GM21526 (cell line): ENCODE results near the gene VPS37C.

Experiments
- ATAC-seq: cut with Tn5 transposase; IDR thresholded peaks from one replicate; pipeline ENCODE4 v1.9.1; 2021; ENCODE audit warnings: moderate library complexity; ENCODE audit not compliant: unreplicated experiment, low FRiP score

Gene VPS37C

DNA sequence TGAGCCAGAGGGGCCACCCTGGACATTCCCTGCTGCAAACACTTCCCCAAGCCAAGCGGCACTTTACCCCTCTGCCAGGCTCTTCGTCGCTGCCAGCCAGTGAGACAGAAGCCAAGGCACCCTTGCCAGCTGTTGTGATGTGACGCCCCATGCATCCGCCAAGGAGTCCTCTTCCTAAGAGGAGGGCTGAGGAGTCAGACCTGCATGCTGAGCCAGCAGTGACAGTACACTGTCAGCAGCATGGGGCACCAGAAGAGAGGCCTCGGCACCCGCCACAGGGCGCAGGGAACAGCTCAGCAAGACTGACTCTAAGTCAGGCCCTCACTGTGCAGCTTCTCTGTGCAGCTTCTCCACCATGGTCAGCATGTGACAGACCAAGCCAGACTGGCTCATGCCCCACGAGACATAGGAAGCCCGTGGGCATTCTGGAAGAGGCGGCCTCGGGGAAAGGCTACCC, 26.4 kb downstream of the VPS37C start:
- ATAC-seq: no peak

DNA sequence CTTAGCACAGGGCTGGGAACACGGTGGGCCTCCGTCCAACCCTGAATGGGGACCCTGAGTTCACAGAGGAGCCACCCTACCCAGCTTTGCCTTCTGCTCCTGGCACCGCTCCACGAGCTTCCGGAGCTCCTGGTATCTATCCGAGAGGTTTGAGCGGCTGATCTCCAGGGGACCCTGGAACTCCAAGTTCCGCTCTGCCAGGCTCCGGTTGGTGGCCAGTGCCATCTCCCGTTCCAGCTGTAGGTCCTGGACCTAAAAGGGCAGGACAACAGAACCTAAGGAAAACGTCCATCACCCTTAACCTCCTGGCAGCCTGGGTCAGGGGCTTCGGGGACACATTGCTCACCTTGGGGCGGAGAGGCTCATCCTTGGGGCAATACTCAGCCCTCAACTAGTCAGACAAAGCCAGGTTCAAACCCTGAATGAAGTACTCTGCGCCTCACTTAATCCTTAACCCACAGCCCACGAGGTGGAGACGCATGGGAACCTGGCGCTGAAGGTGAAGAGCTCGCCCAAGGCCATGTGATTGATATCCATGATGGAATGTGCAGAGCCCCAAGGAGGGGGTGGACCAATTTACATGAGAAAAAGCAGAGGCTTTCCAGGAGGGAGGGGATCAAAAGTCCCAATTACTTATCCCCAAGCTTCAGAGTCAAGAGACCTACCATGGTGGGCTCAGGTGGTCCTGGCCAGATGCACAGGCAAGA, 27.1 kb downstream of the VPS37C start:
- no peak for ATAC-seq

DNA sequence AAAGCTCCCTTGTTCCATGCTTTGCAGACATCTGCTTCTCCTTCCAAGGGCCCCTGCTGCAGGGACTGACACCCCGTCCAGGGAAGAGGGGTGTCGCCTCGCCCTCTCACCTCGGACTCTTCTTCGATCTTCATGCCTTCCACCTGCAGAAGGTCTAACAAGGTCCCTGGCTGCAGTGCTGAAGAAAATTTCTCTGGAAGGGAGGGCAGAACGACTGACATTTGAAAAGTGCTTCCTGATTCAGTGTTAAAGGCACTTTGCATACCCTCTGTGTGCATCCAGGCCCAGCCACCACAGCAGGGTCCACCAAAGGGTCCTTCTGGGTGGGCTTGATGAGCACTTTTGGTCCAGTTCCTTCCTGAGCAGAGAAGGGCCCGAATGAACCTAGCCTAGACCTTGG, 28.1 kb downstream of the VPS37C start:
- ATAC-seq: no peak

DNA sequence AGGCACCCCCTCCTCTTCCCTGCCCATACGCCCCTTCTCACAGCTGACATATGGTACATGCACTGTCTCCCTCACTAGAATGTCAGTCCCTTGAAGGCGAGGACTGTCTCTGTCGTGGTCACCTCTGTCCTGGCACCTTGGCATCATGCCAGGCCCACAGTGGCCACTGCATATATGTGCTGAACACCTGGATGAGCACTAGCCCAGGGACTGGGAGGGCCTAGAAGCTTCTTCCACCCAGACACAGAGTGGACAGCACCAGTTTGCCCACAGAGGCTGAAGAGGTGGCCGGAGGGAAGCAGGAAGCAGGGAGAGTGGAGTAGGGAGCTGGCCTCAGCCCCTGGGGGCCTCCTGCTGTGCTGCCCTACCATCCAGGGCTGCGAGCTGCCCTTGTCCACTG, 28.6 kb downstream of the VPS37C start:
- no peak for ATAC-seq

DNA sequence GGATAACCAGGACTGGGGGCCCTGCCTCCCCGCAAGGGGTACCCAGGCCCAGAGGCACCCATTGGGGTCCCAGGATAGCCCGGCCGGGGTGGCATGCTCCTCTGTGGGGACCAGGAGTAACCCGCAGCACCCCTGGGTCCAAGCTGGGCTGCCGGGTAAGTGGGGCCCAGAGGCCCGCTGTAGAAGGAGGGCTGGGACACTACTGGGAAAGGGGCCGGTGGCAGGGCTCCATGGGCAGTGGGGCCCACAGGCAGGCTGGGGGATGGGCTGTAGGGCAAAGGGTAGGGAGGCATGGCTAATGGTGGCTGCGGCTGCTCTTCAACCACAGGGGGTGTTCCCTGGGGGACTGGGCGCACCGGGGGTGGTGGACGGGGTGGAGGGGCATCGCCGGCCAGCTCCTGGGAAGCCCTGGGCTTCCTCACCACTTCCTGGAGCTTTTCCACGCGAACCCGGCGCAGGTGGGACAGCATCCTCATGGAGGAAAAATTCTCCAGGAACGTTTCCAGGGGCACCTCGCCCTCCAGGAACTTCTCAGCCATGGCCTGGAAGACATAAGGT, 29.1 kb downstream of the VPS37C start:
- no peak for ATAC-seq

DNA sequence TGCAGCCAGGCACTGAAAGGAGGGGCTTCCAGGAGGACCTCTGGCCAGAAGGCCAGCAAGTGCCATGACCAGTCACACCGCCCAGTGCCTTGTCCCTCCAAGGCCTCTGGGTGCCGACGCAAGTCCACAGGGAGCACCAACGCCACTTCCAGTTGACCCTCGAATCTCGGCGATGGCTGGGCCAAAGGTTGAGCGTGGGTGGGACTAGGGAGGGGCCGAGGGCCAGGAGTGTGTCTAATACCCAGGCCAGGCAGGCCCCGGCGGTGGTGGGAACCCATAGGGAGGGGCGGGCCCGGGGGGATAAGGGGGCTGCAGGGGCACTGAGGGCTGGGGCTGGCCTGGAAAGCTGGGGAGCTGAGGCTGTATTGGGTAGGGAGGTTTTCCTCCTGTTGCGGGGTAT, 29.6 kb downstream of the VPS37C start:
- ATAC-seq: no peak

DNA sequence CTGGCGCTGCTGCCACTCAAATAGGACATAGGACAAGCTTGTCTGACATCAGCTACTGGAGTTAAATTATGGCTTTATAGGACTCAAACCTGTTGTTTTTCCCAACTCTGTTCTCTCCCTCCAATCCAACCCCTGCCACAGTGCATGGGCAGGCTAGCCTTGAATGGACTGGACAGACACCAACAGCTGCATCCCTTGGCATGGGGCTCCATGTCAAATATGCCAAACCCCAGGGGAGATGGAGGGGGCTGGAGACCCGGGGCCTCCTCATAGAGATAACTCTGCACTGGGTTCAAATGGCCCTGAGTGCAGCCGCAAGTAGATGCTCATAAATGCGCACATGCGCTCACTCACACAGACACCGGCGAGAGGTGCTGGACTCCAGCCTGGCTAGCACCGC, 30.0 kb downstream of the VPS37C start:
- ATAC-seq: no peak

DNA sequence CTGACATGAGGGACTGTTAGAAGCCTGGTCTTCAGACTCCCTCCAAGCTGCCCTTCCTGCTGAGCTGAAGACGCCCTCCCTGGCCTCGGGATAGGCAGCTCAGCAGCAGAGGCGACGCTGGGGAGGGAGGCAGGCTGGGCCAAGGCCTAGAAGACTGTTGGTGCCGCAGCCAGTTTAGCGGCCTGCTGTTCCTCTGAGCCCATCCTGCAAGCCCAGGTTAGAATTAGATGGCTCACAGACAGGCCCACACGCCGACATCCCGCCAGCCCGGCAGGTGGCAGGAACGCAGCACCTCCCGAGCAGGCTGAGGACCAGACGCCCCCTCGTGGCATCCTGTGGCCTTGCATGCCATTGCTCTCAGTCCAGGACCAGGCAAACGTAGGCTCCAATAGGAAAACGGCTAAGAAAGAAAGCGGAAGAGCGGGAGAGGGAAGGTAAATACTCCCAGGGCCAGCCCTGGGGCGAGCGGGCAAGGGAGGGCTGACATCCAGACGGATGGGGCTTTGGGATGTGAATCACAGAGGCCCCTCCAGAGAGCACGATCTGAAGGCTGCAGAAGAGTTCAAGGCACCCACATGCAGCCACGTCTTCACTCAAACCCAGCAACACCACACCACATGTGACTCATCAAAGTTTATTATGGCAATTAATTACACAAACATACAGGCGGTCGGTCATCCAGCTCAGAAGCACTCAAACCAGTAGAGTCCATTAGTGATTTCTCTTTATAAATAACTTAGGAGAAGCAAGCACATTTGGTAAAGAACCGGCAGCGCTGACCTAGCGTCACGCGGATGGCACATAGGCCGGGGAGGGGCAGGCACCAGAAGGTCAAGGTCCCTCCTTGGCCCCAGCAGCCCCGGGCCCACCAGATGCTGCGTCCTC, 31.3 kb downstream of the VPS37C start:
- ATAC-seq: no peak

DNA sequence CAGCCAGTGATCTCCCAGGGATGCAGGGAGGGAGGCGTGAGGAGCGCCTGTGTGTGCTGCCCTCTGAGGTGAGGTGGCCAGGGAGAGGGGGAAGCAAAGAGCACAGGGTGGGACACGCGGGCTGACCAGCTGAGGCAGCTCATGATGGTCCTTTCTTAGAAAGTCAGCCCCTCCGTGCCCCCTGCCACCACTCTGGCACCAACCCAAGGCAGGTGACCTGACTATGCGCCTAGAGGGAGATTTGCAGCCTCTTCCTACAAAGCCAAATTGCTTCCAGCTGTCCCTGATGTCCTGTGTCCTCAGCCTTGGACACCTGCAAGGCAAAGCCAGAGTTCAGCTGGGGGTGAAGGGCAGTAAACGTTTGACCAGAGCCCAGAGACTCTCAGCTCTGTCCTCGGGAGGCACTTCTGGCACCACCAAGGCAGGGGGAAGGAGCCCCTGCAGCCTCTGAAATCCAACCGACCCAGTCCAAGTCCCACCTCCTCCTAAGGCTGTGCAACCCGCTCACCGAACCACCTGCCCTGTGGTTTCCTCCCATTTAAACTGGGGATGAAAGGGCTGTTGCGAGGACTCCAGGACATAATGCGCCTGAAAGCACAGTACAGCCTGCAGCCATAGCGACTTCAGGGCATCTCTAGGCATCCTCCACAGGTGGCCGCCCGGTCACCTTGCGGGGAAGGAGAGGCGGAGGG, 32.1 kb downstream of the VPS37C start:
- no peak for ATAC-seq

DNA sequence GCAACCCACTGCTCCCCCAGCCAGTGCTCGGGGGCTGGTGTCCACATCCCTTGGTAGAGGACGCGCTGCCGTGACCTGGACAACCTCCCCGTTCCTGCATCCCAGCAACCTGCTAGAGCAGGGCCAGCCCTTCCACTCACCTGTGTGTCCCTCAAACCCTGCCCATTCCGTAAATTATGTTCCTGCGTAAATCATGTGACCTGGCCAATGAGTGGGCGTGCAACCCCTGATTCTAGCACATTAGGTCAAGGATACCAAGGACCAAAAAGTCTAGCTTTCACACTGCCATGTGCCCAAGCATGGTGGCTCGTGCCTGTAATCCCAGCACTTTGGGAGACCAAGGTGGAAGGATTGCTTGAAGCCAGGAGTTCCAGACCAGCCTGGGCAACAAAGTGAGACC, 33.2 kb downstream of the VPS37C start:
- ATAC-seq: no peak

DNA sequence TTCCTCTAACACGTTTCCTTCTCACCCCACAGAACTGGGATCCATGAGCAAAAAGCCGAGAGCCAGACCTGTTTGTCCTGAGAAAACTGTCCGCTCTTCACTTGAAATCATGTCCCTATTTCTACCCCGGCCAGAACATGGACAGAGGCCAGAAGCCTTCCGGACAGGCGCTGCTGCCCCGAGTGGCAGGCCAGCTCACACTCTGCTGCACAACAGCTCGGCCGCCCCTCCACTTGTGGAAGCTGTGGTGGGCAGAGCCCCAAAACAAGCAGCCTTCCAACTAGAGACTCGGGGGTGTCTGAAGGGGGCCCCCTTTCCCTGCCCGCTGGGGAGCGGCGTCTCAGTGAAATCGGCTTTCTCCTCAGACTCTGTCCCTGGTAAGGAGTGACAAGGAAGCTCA, 35.0 kb downstream of the VPS37C start:
- ATAC-seq: no peak

DNA sequence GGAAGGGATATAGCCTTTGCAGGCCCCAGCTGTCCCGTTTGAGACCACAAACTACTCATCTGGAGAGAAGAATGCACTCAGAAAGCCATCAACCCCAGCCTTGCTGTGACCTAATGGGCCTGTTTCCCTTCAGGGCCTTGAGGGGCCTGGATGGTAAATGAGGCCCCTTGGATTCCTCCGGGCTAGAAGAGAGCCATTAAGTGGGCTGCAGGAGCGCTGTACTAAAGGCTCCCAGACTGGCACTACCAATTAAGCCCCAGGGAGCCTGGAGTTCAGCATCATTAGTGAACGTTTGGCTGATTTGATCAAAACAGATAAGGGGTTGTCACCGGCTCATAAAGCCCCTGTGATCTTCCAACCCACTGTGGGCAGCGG, 35.9 kb downstream of the VPS37C start:
- no peak for ATAC-seq

DNA sequence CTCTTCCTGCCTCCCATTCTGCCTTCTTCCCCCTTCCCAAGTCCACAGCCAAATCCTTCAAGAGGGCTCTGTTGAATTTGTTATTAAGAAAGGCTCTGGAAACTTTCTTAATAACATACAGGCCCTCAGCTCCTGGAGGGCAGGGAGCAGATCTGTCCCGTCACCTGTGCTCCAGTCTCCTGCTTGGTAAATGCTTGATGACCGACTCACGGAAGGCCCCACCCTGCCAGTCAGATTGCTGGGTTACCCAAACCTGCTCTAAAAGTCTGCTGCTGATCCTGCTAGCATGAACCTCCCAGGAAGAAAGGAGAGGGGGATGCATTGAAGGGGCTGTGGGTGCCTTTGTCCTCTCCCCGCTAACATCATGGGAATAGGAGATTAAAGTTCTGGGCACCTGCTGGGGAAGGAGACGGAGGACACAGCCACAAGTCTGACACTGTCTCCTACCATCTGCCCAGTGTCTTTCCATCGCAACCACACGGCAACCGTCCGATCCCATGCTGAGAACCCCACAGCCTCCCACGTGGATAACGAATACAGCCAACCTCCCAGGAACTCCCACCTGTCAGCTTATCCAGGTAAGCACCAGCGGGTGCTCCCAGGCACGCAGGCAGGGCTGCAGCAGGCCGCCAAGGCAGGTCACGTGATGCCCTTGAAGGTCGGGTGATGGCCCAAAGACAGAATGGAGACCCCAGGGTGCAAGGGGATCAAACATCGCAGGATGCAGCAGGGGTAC, 36.5 kb downstream of the VPS37C start:
- no peak for ATAC-seq

DNA sequence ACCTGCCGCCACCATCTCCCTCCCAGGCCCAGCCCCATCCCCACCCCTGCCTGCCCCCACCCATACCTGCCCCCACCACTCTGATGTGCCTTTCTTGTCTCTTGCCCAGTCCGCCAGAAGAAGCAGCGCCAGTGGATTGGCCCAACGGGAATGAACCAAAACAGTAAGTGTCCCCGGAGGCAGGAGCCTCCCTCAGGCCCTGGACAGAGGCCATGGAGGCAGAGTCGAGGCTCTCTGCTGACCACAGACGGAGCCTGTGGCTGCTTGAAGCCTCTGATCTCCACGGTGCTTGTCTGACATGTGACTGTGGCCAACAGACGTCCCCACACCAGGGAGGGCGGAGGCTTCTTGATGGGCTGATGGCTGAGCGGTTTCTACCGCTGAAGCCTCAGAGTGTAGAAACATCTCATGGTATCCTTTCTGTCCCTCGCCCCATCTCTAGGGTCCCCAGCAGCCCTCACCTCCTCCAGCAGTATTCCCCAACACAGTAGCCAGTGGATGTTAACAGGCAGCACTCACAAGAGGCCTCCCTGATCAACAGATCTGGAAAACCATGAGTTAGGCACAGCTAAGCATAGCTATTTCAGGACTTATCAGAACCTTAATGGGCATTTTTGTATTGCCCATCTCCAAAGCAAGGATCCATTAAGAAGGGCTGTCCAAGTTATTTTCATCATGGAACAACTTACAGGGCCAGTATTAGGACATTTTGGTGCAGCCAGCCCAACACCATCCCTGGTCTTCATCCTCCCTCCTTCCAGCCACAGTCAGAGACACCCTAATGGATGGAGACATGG, 37.3 kb downstream of the VPS37C start:
- ATAC-seq: no peak

DNA sequence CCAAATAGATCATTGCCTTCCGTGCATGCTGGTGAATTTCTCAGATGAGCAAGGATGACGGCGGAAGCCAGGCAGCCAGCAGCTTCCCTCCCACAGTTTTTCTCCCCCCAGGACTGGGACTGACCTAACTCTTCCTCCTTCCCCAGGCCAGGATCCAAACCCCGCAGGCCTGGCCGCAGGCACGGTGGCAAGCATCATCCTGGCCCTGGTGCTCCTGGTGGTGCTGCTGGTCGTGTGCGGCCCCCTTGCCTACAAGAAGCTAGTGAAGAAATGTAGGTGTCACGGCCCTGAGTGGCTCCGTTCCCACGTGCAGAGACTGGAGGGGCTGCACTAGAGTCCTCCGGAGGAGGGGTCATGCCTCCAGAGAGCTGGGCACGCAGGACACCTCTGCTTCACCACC, 38.5 kb downstream of the VPS37C start:
- no peak for ATAC-seq

DNA sequence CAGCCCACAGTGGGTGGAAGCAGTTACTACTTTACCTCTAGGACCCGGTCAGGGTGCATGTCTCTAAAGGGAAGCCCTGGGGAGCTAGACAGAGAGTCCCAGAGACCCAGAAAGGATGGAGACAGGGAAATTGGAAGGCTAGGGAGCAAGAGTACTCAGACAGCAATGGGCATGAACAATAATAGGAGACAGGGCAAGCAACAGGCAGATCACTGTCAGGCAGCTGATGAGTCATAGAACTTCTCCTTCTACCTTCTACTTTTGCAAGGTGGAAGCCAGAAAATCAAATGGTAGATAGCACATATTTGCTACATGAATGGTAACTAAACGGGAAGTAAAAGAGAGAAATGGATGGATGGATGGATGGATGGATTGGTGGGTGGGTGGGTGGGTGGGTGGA, 39.3 kb downstream of the VPS37C start:
- no peak for ATAC-seq

DNA sequence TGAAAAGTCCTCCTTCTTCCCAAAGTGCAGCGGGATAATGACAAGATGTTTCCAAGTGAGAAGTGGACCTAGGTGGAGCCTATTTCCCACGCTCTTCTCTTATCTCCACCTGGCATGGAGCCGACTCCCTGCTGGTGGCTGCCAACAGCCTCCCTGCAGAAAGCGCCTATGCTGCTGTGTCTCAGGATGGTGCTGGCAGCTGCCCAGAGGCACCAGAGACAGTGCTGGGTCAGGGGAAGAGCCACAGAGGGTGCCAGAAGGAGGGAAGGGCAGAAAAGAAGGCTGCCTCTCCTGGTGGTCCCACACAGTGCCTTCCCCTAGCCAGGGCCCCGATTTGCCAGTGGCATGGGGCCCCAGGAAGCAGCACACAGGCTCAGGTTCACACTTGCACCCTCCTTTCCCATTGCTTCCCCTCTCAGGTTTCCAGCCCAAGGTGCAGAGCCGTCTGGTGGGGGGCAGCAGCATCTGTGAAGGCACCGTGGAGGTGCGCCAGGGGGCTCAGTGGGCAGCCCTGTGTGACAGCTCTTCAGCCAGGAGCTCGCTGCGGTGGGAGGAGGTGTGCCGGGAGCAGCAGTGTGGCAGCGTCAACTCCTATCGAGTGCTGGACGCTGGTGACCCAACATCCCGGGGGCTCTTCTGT, 39.9 kb downstream of the VPS37C start:
- ATAC-seq: no peak

DNA sequence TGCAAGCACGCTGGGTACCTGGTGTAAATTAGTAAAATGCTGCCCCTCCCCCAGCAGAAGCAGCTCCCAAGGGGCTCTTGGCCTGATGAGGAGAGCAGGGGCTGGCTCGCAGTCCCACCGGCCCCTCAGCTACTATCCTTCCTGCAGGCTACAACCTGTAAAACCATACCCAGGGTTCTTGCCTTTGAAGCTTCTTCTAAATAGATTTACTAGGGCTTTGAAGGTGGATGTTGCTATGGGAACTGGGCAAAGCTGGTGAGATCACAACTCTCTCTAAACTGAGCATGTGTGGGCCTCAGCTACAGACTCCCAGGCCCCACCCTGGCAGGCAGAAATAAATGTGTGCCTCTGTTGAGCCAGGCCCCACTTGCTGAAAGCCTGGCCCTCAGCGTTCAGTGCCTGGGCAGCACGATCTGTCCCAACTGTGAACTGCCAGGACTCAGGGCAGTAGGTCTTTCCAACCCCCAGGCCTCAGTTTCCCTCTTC, 40.5 kb downstream of the VPS37C start:
- no peak for ATAC-seq

DNA sequence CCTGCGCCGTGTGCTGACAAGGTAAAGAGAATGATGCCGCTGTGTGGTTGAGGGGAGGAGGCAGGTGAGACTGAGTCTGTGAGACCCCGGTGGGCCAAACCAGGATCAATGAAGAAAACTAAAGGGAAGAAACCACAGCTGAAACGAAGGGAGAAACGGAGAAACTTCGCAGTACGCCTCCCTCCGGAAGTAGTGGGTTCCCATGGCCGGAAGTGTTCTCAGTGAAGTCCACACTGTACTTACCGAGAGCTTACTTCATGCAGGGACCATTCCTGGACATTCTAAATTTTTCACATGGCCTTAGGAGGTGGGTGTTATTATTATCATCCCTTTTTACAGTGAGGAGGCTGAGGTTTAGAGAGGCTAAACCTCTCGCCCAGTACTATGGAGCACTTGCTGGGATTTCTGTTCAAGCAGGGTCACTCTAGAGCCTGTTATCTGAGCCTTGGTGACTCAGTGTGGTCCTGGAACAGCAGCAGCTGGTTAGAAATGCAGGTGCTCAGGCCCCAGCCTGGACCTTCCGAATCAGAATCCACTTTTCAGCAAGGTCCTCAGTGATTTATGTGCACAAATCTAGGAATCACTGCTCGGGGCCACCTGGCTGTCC, 41.0 kb downstream of the VPS37C start:
- no peak for ATAC-seq
